ENCODE measurements around the gene CPVL.

- TF ChIP-seq, protein P1, sequence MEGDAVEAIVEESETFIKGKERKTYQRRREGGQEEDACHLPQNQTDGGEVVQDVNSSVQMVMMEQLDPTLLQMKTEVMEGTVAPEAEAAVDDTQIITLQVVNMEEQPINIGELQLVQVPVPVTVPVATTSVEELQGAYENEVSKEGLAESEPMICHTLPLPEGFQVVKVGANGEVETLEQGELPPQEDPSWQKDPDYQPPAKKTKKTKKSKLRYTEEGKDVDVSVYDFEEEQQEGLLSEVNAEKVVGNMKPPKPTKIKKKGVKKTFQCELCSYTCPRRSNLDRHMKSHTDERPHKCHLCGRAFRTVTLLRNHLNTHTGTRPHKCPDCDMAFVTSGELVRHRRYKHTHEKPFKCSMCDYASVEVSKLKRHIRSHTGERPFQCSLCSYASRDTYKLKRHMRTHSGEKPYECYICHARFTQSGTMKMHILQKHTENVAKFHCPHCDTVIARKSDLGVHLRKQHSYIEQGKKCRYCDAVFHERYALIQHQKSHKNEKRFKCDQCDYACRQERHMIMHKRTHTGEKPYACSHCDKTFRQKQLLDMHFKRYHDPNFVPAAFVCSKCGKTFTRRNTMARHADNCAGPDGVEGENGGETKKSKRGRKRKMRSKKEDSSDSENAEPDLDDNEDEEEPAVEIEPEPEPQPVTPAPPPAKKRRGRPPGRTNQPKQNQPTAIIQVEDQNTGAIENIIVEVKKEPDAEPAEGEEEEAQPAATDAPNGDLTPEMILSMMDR (conservative IDR thresholded peaks at IDR 0.05; ENCODE audit: low read length) = no peak
- TF ChIP-seq EZH2phosphoT487 (IDR thresholded peaks at IDR 0.05; ENCODE audit: borderline replicate concordance, low read depth, low read length) = no peak
These were observed 31.7 kb upstream of the CPVL start for GRCh38 chr7:29177963-29178600.
